ENCODE measurements around the gene DDX51. TPM values are rescaled to one million over a fixed set of nuclear protein-coding genes. Genes with fewer than 3 reads are reported as not detected.

DDX51 gene
- polyA plus RNA-seq, 2 of the 4 experiments (the other 2 are of a cell fraction), result 10.2 to 22.6 TPM

DNA sequence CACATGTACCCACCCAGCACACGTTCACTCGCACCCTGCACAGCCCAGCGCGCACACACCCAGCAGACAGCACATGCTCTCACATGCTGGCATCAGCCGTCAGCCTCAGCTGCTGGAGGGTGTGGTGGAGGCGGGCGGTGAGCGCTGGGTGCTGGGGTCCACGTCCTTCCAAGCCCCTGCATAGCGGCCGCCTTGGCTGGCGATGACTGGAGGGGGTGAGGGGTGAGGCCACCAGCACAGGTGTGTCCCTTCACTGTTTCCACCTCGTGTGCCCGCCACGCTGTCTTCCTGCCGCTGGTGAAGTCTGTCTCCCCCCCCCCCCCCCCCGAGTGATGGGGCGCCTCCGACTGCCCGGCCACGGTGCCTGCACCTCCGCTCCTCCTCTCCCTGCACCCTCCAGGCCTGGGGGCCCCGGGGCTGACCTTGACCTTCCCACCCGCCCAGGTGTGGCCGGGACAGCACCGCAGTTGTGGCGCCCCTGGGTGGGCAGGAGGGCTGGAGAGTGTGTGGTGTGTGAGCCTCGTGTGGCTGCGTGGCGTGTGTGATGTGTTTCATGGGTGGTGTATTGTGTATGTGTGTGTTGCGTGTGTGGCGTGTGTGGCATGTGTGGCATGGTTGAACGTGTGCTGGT lies 37.6 kb upstream of the DDX51 start:
- H3K4me1 ChIP-seq, result peaks cover 9% of the 10 kb centered on the region; the same call in 2 of the 3 replicates
- ATAC-seq, result no peak
- ChIA-PET POLR2A (no interaction called here), CTCF (no interaction called here)
- H3K9me3 ChIP-seq, result no peaks in the 10 kb centered on the region
- no peak overlapping the region for H3K4me2 ChIP-seq
- H3K27ac ChIP-seq, result no peak overlapping the region
- no peak overlapping the region for H3K4me3 ChIP-seq
- DNase-seq (ENCODE audit: low read depth in 1 of 2, low spot score in 1 of 2), result no peak
- 54% methylated on average over 16 of the region's 33 CpGs for WGBS (ENCODE audit: missing lambda C conversion rate)
- FAIRE-seq, result no peak
- TF ChIP-seq, protein P1, sequence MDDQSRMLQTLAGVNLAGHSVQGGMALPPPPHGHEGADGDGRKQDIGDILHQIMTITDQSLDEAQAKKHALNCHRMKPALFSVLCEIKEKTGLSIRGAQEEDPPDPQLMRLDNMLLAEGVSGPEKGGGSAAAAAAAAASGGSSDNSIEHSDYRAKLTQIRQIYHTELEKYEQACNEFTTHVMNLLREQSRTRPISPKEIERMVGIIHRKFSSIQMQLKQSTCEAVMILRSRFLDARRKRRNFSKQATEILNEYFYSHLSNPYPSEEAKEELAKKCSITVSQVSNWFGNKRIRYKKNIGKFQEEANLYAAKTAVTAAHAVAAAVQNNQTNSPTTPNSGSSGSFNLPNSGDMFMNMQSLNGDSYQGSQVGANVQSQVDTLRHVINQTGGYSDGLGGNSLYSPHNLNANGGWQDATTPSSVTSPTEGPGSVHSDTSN (IDR thresholded peaks at IDR 0.05), result no peak
- TF ChIP-seq NR3C1 (IDR thresholded peaks at IDR 0.05), result no peak
- TF ChIP-seq HEYL (CRISPR knock-in tag; IDR thresholded peaks at IDR 0.05), result no peak
- 0 out of 2 replicates have a peak, but pooled peaks have one; percentile 2 for TF ChIP-seq POLR2A (IDR thresholded peaks at IDR 0.05; ENCODE audit: low read length)
- no peak for TF ChIP-seq POLR2AphosphoS2 (conservative IDR thresholded peaks at IDR 0.05; ENCODE audit: low read length)
- no peak for TF ChIP-seq RAD21 (conservative IDR thresholded peaks at IDR 0.05 in 1 of 2, IDR thresholded peaks at IDR 0.05 in 1 of 2)
- TF ChIP-seq, protein P2, sequence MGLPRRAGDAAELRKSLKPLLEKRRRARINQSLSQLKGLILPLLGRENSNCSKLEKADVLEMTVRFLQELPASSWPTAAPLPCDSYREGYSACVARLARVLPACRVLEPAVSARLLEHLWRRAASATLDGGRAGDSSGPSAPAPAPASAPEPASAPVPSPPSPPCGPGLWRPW (IDR thresholded peaks at IDR 0.05), result no peak
- TF ChIP-seq CBX2 (IDR thresholded peaks at IDR 0.05; ENCODE audit: borderline replicate concordance, low read depth), result no peak

GRCh38 chr12:132180648-132181546 lies 36.8 kb upstream of the DDX51 start:
- no peaks in the 10 kb centered on the region for H3K9me3 ChIP-seq
- TF ChIP-seq POLR2A (IDR thresholded peaks at IDR 0.05; ENCODE audit: low read length), result 0 out of 2 replicates have a peak, but pooled peaks have one; percentile 3
- no peak for TF ChIP-seq KDM5A (IDR thresholded peaks at IDR 0.05)
- POLR2A ChIA-PET, result no interaction called here
- 63% methylated on average over 30 of the region's 30 CpGs for WGBS (ENCODE audit: missing lambda C conversion rate)
- CTCF ChIA-PET, result interaction anchor here (1.9 to 3.5 kb wide), 3 partner anchors 27 to 234 kb away, joined by 4 to 18 read pairs (median 9); no protein-coding TSS in a partner anchor
- H3K4me3 ChIP-seq, result no peak overlapping the region
- no peak overlapping the region for H3K4me2 ChIP-seq
- peaks cover 9% of the 10 kb centered on the region; the same call in 2 of the 3 replicates for H3K4me1 ChIP-seq
- DNase-seq (ENCODE audit: low read depth in 1 of 2, low spot score in 1 of 2) (no peak), FAIRE-seq (no peak), ATAC-seq (no peak)
- no peak overlapping the region for H3K27ac ChIP-seq

DNA sequence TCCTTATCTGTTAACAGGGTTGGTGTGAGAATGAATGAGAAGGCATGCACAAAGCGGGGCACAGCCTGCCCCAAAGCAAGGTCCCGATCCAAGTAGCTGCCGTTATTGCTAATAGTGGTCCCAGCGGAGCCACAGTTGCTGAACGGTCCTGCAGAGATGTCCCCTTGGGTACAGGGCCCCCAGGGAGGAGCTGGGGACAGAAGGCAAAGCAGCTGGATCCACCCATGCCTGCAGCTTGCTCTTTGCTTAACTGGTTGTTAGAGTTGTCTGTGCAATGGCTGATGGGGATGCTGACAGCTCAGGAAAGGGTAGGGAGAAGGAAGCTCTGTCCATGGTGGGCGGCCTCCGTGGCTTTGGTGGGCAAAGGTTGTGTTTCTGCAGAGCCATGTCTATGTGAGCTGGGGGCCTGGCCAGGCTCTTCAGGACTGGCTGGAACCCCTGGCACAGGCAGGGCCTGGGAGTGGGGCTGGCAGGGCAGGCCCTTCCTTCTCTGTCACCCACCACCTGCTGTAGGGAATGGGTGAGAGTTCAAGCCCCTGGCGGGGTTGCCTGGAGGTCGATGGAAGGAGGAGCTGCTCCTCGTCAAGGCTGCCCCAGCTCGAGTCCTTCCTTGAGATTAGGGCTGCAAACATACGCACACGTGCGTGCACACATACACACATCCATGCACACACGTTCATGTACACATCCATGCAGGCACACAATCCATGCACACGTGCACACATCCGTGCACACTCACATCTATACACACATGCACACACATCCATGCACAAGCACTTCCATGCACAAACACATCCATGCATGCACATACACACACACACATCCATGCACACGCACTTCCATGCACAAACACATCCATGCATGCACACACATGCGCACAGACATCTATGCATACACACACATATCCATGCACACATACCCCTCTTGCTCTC lies 35.6 kb upstream of the DDX51 start:
- DNase-seq (ENCODE audit: low read depth in 1 of 2, low spot score in 1 of 2) (no peak), ATAC-seq (no peak), FAIRE-seq (no peak)
- Histone ChIP-seq H3K4me1 (peaks cover 9% of the 10 kb centered on the region; the same call in 2 of the 3 replicates), H3K9me3 (no peaks in the 10 kb centered on the region), H3K27ac (no peak overlapping the region), H3K4me2 (peak overlapping the region; percentile 88), H3K4me3 (peak overlapping the region; percentile 22; the same call in 2 of the 3 replicates)
- WGBS (ENCODE audit: missing lambda C conversion rate), result 85% methylated on average over 19 of the region's 19 CpGs
- ChIA-PET CTCF (interaction anchor here (1.7 to 3.5 kb wide), 4 partner anchors 14 to 235 kb away, joined by 4 to 18 read pairs (median 7); no protein-coding TSS in a partner anchor), POLR2A (no interaction called here)
- TF ChIP-seq BHLHE40 (IDR thresholded peaks at IDR 0.05; ENCODE audit: low read depth, low read length) (no peak), POLR2AphosphoS2 (conservative IDR thresholded peaks at IDR 0.05; ENCODE audit: low read length) (no peak), CBX8 (IDR thresholded peaks at IDR 0.05) (no peak), PHF8 (IDR thresholded peaks at IDR 0.05; ENCODE audit: borderline replicate concordance, low read depth) (no peak), RARB (CRISPR knock-in tag; IDR thresholded peaks at IDR 0.05) (no peak), ZSCAN20 (CRISPR knock-in tag; IDR thresholded peaks at IDR 0.05) (no peak), CEBPB (IDR thresholded peaks at IDR 0.05) (no peak), ZC3H11A (IDR thresholded peaks at IDR 0.05) (no peak), EP300 (IDR thresholded peaks at IDR 0.05) (no peak), MAX (IDR thresholded peaks at IDR 0.05) (no peak), HMGXB4 (CRISPR knock-in tag; IDR thresholded peaks at IDR 0.05; ENCODE audit: borderline replicate concordance) (no peak), GATA3 (IDR thresholded peaks at IDR 0.05; ENCODE audit: borderline replicate concordance) (no peak), TFCP2L1 (CRISPR knock-in tag; IDR thresholded peaks at IDR 0.05) (no peak), E2F6 (IDR thresholded peaks at IDR 0.05; ENCODE audit: borderline replicate concordance, low read depth) (no peak), ESRRA (IDR thresholded peaks at IDR 0.05; ENCODE audit: borderline replicate concordance, low read length) (no peak), JUN (IDR thresholded peaks at IDR 0.05) (no peak)
- TF ChIP-seq, protein P2 (IDR thresholded peaks at IDR 0.05), result no peak
- TF ChIP-seq, protein P3, sequence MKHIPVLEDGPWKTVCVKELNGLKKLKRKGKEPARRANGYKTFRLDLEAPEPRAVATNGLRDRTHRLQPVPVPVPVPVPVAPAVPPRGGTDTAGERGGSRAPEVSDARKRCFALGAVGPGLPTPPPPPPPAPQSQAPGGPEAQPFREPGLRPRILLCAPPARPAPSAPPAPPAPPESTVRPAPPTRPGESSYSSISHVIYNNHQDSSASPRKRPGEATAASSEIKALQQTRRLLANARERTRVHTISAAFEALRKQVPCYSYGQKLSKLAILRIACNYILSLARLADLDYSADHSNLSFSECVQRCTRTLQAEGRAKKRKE (CRISPR knock-in tag; IDR thresholded peaks at IDR 0.05; ENCODE audit: low read depth), result no peak

Measured in A549 (cell line).